Measurements from ENCODE around the gene ARL6IP4. TPM values are rescaled to one million over a fixed set of nuclear protein-coding genes. Genes with fewer than 3 reads are reported as not detected.
"Not testable (repeated sequence)": the region's sequence is repeated elsewhere in the genome, so short reads cannot be mapped to it uniquely, and the experiment has no call there.

Gene ARL6IP4
- total RNA-seq, 2 donors from 2014 or later, result 112 to 160 TPM

GRCh38 chr12:123014473-123014872 is 34.0 kb downstream of the ARL6IP4 start:
- H3K36me3 Mint-ChIP-seq (ENCODE audit: low read depth); H3K27ac Mint-ChIP-seq; H3K9me3 Mint-ChIP-seq; H3K27me3 Mint-ChIP-seq; H3K4me1 Mint-ChIP-seq; H3K4me3 Mint-ChIP-seq; ATAC-seq (replicated peaks): not testable (repeated sequence)

GRCh38 chr12:123017753-123018152 is 37.3 kb downstream of the ARL6IP4 start:
- no peaks in the 10 kb centered on the region for H3K4me1 Mint-ChIP-seq
- H3K36me3 Mint-ChIP-seq (ENCODE audit: low read depth), result no peaks in the 10 kb centered on the region
- no peak overlapping the region for H3K27ac Mint-ChIP-seq
- no peak overlapping the region for H3K4me3 Mint-ChIP-seq
- no peaks in the 10 kb centered on the region for H3K9me3 Mint-ChIP-seq
- no peaks in the 10 kb centered on the region for H3K27me3 Mint-ChIP-seq
- ATAC-seq (replicated peaks), result no peak

DNA sequence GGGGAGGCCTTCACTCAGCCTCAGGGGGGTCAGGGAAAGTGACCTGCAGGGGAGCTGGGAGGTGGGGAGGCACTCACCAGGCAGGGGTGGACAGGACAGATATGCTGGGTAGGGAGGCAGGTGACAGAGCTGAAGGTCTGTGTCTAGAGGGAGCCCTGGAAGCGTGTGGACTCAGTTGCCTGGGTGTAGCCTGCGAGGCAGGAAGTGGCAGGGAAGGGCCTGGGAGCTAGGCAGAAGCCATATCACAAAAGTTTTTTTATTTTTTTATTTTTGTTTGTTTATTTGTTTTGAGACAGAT is 39.3 kb downstream of the ARL6IP4 start:
- no peak overlapping the region for H3K4me3 Mint-ChIP-seq
- H3K4me1 Mint-ChIP-seq, result peaks cover 10% of the 10 kb centered on the region
- no peaks in the 10 kb centered on the region for H3K36me3 Mint-ChIP-seq (ENCODE audit: low read depth)
- peak overlapping the region; percentile 6 for H3K27ac Mint-ChIP-seq
- no peaks in the 10 kb centered on the region for H3K9me3 Mint-ChIP-seq
- no peak for ATAC-seq (replicated peaks)
- H3K27me3 Mint-ChIP-seq, result no peaks in the 10 kb centered on the region

DNA sequence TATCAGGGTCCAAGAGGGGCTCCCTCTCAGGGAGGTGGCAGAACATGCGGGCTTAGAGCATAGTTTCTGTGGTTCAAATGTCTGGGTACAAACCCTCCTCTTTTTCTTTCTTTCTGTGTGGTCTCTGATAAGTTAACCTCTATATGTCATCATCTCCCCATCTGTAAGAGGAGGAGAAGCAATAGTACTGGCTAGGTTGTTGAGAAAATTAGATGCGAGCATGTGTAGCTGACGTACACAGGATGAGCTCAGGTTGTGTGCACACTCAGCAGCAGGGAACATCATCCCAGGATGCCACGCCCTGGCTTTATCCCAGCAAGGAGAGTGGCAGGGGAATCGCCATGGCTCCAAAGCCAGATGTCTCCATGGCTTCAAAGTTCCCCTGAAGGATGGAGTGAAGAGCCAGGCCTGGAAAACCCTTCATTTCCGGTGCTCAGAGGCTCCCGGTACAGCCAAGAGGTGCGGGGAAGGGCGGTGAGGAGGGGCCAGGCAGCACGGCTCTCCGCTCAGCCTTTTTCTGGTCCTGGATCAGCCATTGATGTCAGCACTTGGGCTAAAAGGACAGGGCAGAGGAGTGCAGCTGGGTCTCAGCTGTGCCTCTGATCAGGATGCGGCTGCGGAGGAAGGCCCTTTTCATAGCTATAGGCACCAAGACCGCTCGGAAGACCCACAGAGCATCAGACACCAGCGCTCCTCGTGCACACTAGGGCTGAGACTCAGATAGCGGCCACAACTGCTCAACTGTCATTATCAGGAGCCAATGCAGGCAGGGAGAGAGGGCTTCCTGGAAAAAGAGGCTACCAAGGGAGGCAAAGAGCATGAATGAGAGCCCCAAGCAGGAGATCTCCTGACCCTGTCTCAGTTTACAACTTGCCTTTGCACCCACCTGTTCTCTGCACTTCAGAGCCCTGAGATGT is 41.5 kb downstream of the ARL6IP4 start:
- no peak for ATAC-seq (replicated peaks)
- Mint-ChIP-seq H3K9me3 (no peaks in the 10 kb centered on the region), H3K27ac (peak overlapping the region; percentile 41), H3K4me3 (no peak overlapping the region), H3K36me3 (ENCODE audit: low read depth) (no peaks in the 10 kb centered on the region), H3K27me3 (no peaks in the 10 kb centered on the region), H3K4me1 (peaks cover 13% of the 10 kb centered on the region)

DNA sequence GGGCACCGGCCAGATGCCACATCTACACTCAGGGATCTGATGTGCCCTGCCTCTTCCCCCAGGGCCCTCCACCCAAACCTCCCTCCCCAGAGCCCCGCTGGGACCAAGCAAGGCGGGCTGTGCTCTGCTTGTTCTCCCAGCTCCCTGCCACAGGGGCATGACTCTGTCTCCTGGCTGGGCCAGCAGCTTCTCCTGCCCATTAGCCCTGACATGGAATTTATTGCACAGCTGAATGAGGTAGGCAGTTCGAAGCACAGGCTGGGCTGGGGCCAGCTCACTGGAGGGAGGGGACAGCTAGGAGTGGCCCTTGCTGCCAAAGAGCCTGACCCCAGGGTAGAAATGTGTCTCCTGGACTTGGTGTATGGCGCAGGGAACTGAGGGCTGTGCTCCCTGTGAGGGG is 42.4 kb downstream of the ARL6IP4 start:
- Mint-ChIP-seq H3K9me3 (no peaks in the 10 kb centered on the region), H3K27me3 (no peaks in the 10 kb centered on the region), H3K4me1 (peaks cover 13% of the 10 kb centered on the region), H3K27ac (no peak overlapping the region), H3K4me3 (no peak overlapping the region), H3K36me3 (ENCODE audit: low read depth) (no peaks in the 10 kb centered on the region)
- no peak for ATAC-seq (replicated peaks)

- no peaks in the 10 kb centered on the region for H3K36me3 Mint-ChIP-seq (ENCODE audit: low read depth)
- no peaks in the 10 kb centered on the region for H3K27me3 Mint-ChIP-seq
- H3K4me1 Mint-ChIP-seq, result peaks cover 13% of the 10 kb centered on the region
- H3K4me3 Mint-ChIP-seq, result peak overlapping the region; percentile 67
- peak overlapping the region; percentile 89 for H3K27ac Mint-ChIP-seq
- ATAC-seq (replicated peaks), result peak; percentile 94
- H3K9me3 Mint-ChIP-seq, result no peaks in the 10 kb centered on the region
Measured at GRCh38 chr12:123024819-123025391, 44.4 kb downstream of the ARL6IP4 start.

DNA sequence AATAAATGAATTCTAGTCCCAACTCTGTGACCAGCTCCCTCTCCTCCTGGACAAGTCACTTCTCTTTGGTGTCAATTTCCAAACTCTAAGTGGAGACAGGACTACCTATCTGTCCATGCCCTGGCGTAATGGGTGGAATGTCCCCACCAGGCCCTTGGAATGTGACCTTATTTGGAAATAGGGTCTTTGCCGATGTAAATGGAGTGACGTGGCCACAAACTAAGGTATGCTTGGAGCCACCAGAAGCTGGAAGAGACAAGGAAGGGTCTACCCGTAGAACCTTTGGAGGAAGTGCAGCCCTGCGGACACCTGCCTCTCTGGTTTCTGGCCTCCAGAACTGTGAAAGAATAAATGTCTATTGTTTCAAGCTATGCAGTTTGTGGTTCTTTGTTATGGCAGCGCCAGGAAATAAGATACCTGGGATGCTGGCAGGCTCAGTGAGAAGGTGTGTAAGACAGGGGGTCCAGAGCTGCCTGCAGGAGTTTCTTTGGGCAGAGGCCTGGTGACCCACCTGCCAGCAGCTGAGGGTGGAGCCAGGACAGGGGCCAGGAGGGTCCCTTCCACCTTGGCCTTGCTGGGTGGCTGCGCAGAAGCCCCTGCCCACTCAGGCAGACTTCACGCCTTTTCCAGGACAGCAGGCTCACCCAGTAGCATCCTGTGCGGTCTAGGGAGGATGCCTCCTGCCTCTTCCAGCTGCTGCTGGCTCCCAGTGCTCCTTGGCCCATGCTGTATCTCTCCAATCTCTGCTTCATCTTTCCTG is 45.8 kb downstream of the ARL6IP4 start:
- Mint-ChIP-seq H3K27ac (peak overlapping the region; percentile 54), H3K4me3 (no peak overlapping the region), H3K36me3 (ENCODE audit: low read depth) (no peaks in the 10 kb centered on the region)

GRCh38 chr12:123027726-123028445 is 47.4 kb downstream of the ARL6IP4 start:
- no peak overlapping the region for H3K4me3 Mint-ChIP-seq
- no peaks in the 10 kb centered on the region for H3K36me3 Mint-ChIP-seq (ENCODE audit: low read depth)
- no peaks in the 10 kb centered on the region for H3K27me3 Mint-ChIP-seq
- no peak overlapping the region for H3K27ac Mint-ChIP-seq
- H3K9me3 Mint-ChIP-seq, result no peaks in the 10 kb centered on the region
- H3K4me1 Mint-ChIP-seq, result peaks cover 13% of the 10 kb centered on the region
- ATAC-seq (replicated peaks), result no peak

More for the DNA sequence above, 45.8 kb downstream of the ARL6IP4 start:
- Mint-ChIP-seq H3K27me3 (no peaks in the 10 kb centered on the region), H3K4me1 (peaks cover 13% of the 10 kb centered on the region), H3K9me3 (no peaks in the 10 kb centered on the region)
- ATAC-seq (replicated peaks), result no peak

- no peaks in the 10 kb centered on the region for H3K36me3 Mint-ChIP-seq (ENCODE audit: low read depth)
- peaks cover 15% of the 10 kb centered on the region for H3K4me1 Mint-ChIP-seq
- no peak for ATAC-seq (replicated peaks)
- H3K27me3 Mint-ChIP-seq, result no peaks in the 10 kb centered on the region
- H3K4me3 Mint-ChIP-seq, result no peak overlapping the region
- no peaks in the 10 kb centered on the region for H3K9me3 Mint-ChIP-seq
- H3K27ac Mint-ChIP-seq, result no peak overlapping the region
Measured at GRCh38 chr12:123028475-123028874, 48.0 kb downstream of the ARL6IP4 start.

- no peak for ATAC-seq (replicated peaks)
- H3K27me3 Mint-ChIP-seq, result no peaks in the 10 kb centered on the region
- H3K36me3 Mint-ChIP-seq (ENCODE audit: low read depth), result no peaks in the 10 kb centered on the region
- peaks cover 13% of the 10 kb centered on the region for H3K4me1 Mint-ChIP-seq
- no peak overlapping the region for H3K4me3 Mint-ChIP-seq
- H3K27ac Mint-ChIP-seq, result no peak overlapping the region
- H3K9me3 Mint-ChIP-seq, result no peaks in the 10 kb centered on the region
Measured at GRCh38 chr12:123029550-123029949, 49.1 kb downstream of the ARL6IP4 start.

DNA sequence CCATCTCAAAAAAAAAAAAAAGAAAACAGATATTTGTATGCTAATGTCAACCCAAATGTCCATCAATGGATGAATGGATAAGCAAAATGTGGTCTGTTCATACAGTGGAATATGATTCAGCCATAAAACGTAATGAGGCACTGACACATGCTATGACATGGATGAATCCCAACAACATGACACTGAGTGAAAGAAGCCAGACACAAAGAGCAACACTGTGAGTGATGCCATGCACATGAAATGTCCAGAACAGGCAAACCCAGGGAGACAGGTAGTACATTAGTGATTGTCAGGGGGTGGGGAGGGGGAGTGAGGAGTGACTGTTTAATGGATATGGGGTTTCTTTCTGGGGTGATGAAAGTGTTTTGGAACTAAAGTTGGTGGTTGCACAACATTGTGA is 50.2 kb downstream of the ARL6IP4 start:
- Mint-ChIP-seq H3K36me3 (ENCODE audit: low read depth) (no peaks in the 10 kb centered on the region), H3K4me3 (no peak overlapping the region), H3K27me3 (no peaks in the 10 kb centered on the region), H3K27ac (no peak overlapping the region), H3K9me3 (no peaks in the 10 kb centered on the region), H3K4me1 (peaks cover 8% of the 10 kb centered on the region)
- ATAC-seq (replicated peaks), result no peak

DNA sequence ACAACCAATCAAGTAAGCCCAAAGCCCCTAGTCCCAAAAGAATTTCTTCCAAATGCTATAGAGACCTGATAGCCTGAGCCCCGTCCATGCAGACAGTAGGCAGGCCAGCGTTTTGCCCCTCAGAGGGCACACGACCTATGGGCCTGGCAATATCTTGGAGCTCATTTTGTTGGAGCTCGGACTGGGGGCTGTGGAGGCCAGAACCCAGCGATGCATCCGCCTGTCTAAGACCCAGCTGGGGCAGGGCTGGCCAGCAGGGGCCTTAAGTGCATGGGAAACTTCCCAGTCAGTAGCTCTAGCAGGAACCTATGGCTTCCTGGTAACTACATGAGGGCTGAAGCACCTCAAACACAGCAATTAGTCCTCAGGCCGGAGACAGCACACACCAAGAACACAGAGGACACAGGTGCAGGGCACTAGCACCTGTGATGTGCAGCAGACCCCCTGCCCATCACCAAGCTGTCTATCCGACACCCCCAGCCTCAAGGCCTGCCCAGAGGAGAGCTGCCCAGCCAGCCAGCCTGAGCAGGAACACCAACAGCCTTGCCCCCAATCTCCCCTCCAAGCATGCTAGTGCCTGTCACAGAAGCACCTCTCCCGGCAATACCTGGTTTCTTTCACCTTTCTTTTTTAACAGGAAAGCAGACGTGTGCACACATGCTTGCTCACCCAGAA is 50.8 kb downstream of the ARL6IP4 start:
- Mint-ChIP-seq H3K9me3 (no peaks in the 10 kb centered on the region), H3K27ac (no peak overlapping the region), H3K4me1 (peaks cover 8% of the 10 kb centered on the region), H3K4me3 (no peak overlapping the region), H3K27me3 (no peaks in the 10 kb centered on the region), H3K36me3 (ENCODE audit: low read depth) (no peaks in the 10 kb centered on the region)
- ATAC-seq (replicated peaks), result no peak

Measured in activated T-helper 17 cell treated with anti-CD3 and anti-CD28 coated beads, Interleukin-2, amount 50 U/mL, for 72 hours (primary cell).